ENCODE measurements around the gene CFAP410. TPM values are rescaled to one million over a fixed set of nuclear protein-coding genes. Genes with fewer than 3 reads are reported as not detected.

The CFAP410 gene
- total and polyA plus RNA-seq, 2 donors from 2014 or later, result 23.3 to 45.3 TPM

- Histone ChIP-seq H3K4me3 (ENCODE audit: low read length in 3 of 3) (no peak overlapping the region), H3K9ac (ENCODE audit: low read length in 3 of 3) (no peak overlapping the region), H3K27ac (ENCODE audit: low read depth in 2 of 2, low read length in 2 of 2) (no peak overlapping the region), H3K9me3 (ENCODE audit: control insufficient read depth in 2 of 3, insufficient read depth in 1 of 3, low read length in 3 of 3) (no peaks in the 10 kb centered on the region), H3K4me1 (ENCODE audit: control insufficient read depth in 2 of 3, insufficient read depth in 2 of 3, low read depth in 1 of 3, low read length in 3 of 3) (peaks cover 0 to 12% (median 0%) of the 10 kb centered on the region in 3 donors), H3K27me3 (ENCODE audit: control insufficient read depth, insufficient read depth, low read length) (no peaks in the 10 kb centered on the region), H3K36me3 (ENCODE audit: control insufficient read depth in 2 of 3, insufficient read depth in 3 of 3, low read length in 3 of 3) (no peaks in the 10 kb centered on the region)
- TF ChIP-seq CTCF (IDR thresholded peaks at IDR 0.05; ENCODE audit: borderline replicate concordance, extremely low read depth, insufficient read depth), result no peak
- DNase-seq, result peak in 1 of 5 donors; percentile 78
- intact Hi-C loops (cut with DNase I), result no loop called here
- no peak for FAIRE-seq
These were observed 45.5 kb downstream of the CFAP410 start for GRCh38 chr21:44293551-44294231.

- DNase-seq, result peak in 1 of 5 donors; percentile 78
These were observed 46.4 kb downstream of the CFAP410 start for GRCh38 chr21:44292812-44293195.

DNA sequence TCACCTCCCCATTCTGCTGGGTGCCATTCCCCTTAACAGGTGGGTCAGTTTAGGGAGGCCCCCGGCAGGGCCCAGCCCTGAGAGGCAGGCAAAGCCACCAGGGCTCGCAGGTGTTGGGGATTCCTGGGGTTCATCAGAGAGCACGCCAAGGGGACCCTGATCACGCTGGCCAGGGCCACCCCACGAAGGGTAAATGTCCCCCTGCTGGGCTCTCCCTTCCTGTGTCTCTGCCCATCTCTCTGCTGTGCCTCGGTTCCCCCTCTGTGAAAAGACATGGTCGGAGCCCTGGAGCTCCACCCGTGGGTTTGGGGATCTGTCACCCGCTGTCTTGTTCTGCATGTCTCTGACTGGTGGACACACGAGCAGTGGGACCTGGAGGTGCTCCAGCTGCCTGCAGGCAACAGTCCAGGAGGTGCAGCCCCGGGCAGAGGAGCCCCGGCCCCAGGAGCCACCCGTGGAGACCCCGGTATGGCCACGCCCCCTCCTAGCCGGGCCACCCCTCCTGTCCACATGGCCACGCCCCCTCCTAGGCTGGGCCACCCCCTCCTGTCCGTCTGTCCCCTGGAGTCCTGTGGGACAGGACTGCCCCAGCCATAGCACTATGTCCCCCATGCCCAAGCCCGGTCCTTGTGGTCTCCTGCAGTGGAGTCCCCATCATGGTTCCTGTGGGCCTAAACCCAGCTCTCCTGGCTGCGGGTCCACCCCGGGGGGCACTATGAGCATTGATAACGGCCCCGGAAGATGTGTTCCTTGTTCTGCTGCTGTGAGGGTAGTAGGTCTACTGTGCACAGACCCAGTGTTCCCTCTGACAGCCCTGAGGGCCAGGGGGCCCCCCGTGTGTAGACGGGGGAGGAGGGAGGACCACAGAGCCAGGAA is 47.0 kb downstream of the CFAP410 start:
- FAIRE-seq, result no peak
- H3K36me3 ChIP-seq (ENCODE audit: control insufficient read depth in 2 of 3, insufficient read depth in 3 of 3, low read length in 3 of 3), result no peaks in the 10 kb centered on the region
- H3K9ac ChIP-seq (ENCODE audit: low read length in 3 of 3), result no peak overlapping the region
- H3K27me3 ChIP-seq (ENCODE audit: control insufficient read depth, insufficient read depth, low read length), result no peaks in the 10 kb centered on the region
- no peak overlapping the region for H3K4me3 ChIP-seq (ENCODE audit: low read length in 3 of 3)
- intact Hi-C loops (cut with DNase I), result no loop called here
- peak in 1 of 5 donors; percentile 77 for DNase-seq
- H3K4me1 ChIP-seq (ENCODE audit: control insufficient read depth in 2 of 3, insufficient read depth in 2 of 3, low read depth in 1 of 3, low read length in 3 of 3), result peaks cover 0 to 6% (median 0%) of the 10 kb centered on the region in 3 donors
- no peaks in the 10 kb centered on the region for H3K9me3 ChIP-seq (ENCODE audit: control insufficient read depth in 2 of 3, insufficient read depth in 1 of 3, low read length in 3 of 3)
- H3K27ac ChIP-seq (ENCODE audit: low read depth in 2 of 2, low read length in 2 of 2), result no peak overlapping the region
- TF ChIP-seq CTCF (IDR thresholded peaks at IDR 0.05; ENCODE audit: borderline replicate concordance, extremely low read depth, insufficient read depth), result no peak

More at GRCh38 chr21:44292812-44293195, 46.4 kb downstream of the CFAP410 start:
- H3K4me3 ChIP-seq (ENCODE audit: low read length in 3 of 3), result no peak overlapping the region
- H3K4me1 ChIP-seq (ENCODE audit: control insufficient read depth in 2 of 3, insufficient read depth in 2 of 3, low read depth in 1 of 3, low read length in 3 of 3), result peaks cover 0 to 10% (median 0%) of the 10 kb centered on the region in 3 donors
- no peak overlapping the region for H3K27ac ChIP-seq (ENCODE audit: low read depth in 2 of 2, low read length in 2 of 2)
- intact Hi-C loops (cut with DNase I), result no loop called here
- H3K9ac ChIP-seq (ENCODE audit: low read length in 3 of 3), result no peak overlapping the region
- no peak for FAIRE-seq
- TF ChIP-seq CTCF (IDR thresholded peaks at IDR 0.05; ENCODE audit: borderline replicate concordance, extremely low read depth, insufficient read depth), result no peak
- H3K27me3 ChIP-seq (ENCODE audit: control insufficient read depth, insufficient read depth, low read length), result no peaks in the 10 kb centered on the region
- no peaks in the 10 kb centered on the region for H3K9me3 ChIP-seq (ENCODE audit: control insufficient read depth in 2 of 3, insufficient read depth in 1 of 3, low read length in 3 of 3)
- H3K36me3 ChIP-seq (ENCODE audit: control insufficient read depth in 2 of 3, insufficient read depth in 3 of 3, low read length in 3 of 3), result no peaks in the 10 kb centered on the region

Data from kidney (tissue), 14 donors.